Measurements from ENCODE around the gene ZFAND2B.

ZFAND2B gene

DNA sequence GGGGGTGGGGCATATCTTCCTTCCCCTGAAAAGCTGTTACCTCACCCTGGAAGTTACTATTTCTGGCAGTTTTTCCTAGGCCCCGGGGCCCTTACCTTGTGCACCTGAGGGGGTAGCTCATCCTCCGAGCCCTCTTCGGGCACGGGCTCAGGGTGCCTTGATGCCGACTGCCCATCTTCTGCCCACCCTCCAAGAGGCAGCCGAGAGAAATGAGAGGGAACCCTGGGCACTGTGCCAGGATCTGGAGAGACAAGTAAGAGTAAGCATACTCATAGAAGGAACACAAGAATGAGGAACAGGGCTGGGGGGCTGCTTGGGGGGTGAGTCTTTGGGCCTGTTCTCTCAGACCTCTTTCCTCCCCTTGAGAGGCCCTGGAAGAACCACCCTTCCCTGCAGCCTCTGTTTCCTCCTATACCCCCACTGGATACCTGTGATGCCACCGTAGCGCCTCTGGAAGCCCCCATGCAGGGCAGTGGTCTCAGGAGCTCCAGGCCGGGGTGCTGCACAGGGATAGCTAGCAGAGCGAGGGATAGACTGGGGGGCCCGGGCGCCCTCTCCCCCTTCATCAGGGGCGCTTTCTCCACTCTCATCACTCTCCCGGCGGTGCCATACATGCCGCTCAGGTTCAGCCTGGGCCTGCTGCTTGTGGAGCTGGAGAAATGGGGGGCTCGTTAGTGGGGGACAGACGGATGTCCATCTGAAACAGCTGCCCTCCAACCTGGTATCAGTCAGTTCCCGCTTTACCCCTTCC, 14.2 kb downstream of the ZFAND2B start:
- DNase-seq (ENCODE audit: low read depth) = no peak

DNA sequence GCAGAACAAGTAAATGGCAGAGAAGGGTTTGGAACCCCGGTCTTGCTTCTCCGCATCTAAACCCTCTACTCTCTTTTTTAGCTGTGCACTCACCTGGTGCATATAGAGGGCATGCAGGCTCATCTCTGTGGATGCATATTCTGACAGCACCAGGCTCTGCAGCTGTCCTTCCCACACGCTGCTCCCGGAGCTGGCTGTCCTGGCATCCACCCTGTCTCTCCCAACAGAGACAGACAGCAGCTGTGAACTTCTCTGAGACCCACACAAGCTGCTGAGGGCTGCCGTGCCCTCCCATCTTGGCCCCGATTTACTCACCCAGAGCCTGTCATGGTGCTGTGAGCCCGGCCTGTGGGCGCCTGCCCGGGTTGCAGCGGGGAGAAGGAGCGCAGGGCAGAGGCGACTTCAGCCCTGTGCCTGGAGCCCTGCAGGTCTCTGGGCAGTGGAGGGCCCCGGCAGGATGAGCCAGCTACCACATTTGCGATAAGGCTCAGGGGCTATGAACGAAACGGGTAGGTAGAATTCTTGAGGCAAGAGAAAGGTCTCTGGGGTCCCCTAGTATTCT, 15.5 kb downstream of the ZFAND2B start:
- no peak for DNase-seq (ENCODE audit: low read depth)

DNA sequence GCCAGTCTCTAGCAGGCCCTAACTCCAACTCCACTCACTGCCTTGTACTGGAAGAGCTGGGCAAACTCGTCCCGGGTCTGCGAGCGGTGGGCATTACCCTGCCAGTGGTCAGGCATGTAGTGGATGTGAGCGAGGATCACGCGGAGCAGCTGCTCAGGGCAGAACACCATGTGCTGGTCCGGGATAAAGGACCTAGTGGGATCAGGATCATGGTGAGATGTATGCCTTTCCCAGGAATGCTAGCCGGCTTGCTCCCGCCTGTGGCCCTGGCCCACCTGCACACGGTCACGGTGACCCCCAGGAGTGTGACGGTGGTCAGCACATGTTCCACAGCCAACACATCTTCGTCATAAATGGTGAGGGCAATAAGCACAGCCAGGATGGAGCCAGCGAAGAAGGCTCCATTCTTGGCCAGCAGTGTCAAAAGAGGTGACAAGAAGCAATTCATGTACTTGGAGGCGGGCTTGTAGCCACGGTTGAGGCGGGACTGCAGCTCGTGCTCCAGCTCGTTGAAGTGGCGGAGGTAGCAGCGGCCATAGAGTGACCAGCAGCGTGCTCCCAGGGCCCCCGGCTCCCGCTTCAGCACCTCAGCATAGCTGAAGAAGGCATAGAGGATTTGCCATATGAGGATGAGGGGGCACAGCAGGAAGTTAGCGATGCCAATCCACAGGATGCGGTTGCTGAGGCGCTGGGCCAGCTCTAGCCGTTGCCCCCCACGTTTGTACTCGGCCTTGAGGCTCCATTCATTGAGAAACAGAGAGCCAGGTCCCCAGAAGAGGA, 17.4 kb downstream of the ZFAND2B start:
- DNase-seq (ENCODE audit: low read depth) = no peak

DNA sequence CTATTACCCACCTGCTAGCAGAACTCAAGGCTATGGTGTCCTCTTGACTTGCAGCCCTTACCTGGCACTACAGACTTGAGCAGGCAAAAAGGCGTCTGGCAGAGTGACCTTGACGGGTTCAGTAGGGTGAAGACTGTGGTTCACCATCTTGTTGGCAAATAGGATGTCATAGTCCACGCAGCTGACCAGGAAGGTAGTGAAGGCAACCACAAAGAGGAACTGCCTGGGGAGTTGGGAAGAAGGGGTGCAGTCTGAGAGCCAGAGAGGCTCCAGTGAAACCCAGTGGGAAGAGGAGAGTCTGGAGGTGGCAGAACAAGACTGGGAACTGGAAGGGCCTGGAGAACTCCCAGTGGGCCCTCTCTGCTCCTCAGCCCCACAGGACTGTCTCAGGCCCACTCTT, 18.8 kb downstream of the ZFAND2B start:
- DNase-seq (ENCODE audit: low read depth) = no peak

DNA sequence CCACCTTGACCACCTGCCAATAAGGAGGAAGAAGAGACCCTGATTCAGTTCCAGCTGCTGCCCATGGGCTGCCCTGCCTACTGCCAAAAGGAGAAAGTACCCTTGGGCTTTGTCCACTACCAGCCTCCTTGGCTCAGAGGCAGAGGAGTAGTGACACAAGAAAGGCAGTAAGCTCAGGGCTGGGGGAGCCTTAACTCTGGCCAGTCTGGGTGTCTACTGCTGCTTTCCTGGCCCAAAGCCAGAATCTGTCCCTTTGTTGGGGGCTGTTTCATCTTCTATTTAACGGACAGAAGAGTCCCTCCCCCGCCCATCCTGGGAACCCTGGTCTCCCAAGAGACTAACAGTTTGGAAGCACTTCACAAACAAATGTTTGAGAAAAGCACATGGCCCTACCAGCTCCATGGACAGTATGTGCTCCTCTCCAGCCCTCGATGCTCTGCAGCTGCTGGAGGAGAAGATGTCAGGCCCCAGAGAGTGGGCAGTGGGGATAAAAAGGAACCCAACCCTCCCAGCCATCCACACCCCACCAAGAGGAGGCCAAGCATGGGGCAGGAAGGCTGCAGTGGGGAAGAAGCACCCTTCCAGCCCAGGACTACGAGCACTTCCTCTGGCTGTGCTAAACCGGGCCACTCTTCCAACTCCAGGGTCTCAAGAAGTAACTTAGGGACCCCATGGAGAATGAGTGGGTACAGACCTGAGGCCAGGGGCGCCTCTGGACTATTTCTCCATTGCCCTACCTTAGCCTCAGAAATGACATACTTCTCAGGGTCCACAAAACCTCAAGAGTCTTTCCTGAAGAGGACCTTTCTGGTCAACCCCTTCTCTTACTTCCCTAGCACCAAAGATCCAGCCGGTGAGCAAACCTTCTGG, 21.7 kb downstream of the ZFAND2B start:
- DNase-seq (ENCODE audit: low read depth) = no peak

DNA sequence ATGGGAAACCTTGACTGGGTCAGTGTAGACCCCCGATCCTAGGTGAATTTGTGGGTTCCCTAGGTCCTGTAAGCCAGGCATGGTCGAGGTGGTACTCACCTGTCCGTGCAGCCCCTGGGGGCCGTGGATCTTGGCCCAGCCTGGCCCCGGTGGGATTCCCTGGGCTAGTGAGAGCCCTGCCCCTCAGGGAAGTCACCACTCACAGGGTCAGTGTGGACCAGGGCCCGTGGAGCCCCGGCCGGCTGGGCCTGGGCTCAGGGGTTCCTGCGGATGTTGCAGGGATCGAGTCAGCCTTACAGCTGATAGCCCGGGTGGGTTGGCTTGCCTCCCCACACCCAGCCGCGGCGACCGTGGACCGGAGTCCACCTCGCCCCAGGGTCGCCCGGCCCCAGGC, 22.3 kb downstream of the ZFAND2B start:
- DNase-seq (ENCODE audit: low read depth) = no peak

DNA sequence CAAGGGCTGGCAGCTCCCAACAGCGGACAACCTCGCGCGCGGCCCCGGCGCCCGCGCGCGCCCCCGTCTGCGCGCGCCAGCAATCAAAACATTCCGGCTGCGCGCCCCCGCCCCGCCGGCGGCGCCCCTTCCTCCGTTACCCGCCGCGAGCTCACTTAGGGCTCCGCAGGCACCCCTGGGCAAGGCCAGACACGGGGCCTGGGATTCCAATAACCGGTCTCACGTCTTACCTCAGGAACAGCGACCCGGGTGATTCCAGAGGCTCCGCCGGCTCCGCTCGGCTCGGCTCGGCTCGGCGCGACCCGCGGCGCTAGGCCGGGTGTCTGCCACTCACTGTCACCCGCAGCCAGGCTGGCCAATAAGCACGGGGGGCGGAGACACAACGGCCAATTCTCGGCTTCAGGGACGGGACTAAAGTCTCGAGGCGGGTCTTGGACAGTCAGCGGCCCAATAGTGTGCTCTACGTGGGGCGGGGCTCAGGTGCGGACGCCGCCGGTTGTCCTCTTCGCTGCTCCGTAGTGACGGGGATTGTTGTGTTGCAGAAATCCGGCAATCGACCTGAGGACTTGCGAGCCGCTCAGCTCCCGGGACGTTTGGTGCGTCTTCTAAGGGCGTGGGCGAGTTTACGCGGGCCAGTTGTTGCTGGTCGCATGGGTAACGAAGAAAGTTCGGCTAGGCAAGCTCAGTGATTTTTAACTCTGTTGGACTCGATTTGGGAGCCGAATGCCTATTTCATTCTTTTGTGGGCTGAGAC, 22.9 kb downstream of the ZFAND2B start, which contains the start of the genes ANKZF1 and ATG9A:
ANKZF1 (plus strand) TSS at position 502 of the 754 bp plus-strand sequence. CDS start 452 bp downstream, outside the sequence.
ATG9A (minus strand) TSS at position 332 of the 754 bp plus-strand sequence. CDS start 1,612 bp downstream, outside the sequence.
- DNase-seq (ENCODE audit: low read depth) = peak; percentile 98

DNA sequence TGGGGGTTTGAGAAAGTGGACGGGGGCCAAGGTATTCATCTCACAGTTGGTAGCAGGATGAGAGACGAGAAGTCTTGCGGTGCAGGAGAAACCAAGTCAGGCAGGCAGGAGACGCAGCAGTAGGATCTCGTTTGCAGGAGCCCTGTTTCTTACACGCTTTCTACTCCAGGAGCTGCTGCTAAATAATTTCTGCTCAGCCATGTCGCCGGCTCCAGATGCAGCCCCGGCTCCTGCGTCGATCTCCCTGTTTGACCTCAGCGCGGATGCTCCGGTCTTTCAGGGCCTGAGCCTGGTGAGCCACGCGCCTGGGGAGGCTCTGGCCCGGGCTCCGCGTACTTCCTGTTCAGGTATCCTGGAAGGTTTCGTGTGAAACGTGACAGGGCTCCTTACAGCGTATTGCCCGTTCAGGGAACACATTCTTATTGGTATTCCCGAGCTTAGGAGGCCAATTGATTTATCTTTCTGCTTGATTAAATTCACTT, 23.5 kb downstream of the ZFAND2B start:
- no peak for DNase-seq (ENCODE audit: low read depth)

DNA sequence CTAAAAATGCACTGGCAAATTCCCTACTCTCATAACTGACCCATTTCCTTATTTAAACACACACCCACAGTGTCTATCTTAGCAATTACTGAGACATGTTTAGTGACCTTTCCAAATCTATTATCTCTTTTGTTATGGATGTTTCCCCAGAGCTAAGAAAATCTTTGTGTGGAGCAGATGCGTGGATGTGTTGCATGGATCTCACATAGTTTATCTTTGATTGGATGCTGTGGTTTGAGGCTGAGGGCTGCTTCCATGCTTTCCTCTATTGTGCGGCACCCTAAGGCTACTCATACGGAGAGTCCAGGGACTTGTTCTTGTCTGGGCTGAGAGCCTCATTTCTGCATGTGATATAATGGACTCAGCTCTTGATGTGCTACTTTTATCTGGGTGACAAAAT, 27.7 kb downstream of the ZFAND2B start:
- DNase-seq (ENCODE audit: low read depth) = no peak

DNA sequence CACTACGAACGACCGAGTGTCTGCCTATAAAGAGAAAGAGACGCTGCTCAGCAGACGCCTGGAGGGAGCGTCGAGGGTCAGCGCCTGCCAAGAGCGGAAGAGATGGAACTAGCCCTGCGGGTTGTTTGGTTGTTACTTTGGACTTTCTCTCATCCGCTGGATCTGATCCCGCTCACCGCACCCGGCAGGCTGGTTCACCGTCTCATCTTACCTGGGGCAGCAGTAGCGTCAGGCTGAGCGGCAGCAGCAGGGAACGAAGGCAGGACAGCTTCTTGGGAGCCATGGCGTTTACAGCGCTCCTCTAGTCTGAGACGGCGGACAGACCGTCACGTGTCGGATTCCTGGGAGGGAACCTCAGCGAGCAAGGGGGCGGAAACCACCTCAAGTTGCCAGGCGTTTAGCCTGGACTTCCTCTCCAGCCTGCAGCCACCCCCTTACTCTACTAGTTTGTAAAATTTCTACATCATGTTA, 36.7 kb downstream of the ZFAND2B start:
- DNase-seq (ENCODE audit: low read depth) = no peak

DNA sequence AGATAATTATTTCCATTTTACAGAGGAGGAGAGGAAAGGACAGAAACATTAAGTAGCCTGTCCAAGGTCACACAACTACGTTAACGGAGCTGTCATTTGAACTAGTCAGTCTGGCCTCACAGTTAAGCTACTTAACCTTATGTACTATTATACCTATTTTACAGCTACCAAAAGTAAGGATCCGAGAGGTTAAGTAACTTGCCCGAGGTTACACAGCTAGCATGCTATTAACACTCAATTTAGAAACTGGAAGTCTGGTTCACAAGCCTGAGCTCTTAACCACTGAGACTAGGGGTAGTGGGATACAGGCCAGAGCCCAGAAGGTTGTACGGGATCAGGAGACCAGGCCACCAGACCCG, 38.2 kb downstream of the ZFAND2B start:
- no peak for DNase-seq (ENCODE audit: low read depth)

DNA sequence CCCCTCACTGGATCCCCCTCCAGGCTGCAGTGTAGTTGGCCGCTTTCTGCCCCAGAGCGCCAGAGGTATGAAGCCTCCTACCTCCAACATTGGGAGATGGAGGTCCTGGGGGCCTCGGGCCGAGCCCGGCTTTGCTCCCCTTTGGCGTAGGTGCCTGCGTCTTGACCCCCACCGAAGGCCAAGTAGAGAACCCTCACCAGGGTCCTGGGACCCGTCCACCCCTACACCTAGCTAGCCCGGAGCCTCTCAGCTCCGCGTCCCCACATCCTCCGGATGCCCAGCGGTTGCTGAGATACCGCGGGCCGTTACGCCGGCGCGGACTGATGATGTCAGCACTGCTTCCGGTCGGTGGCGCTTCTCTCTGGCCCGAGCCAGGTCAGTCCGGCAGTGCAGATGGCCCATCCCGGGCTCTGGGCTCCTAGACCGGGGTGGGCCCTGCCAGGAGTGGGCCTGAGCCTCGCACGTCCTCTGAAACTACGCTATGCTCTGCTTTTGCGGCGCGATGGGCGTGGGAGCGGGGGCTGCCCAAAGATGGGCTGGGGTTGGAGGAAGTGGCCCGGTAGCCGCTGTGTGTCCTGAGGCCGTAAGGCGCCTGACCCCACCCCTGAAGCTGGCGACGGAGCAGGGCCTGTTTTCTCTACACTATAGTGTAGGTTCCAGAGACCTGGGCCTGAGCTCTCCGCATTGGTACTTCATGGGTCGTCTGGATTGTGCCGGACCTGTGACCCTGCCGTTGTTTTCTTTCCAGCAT, 38.7 kb downstream of the ZFAND2B start, which contains the start of the genes GLB1L and STK16:
GLB1L (minus strand) TSS at position 297 of the 751 bp plus-strand sequence. CDS start 1,871 bp downstream, outside the sequence.
STK16 (plus strand) TSS at position 332 of the 751 bp plus-strand sequence. CDS start 521 bp downstream, outside the sequence.
- DNase-seq (ENCODE audit: low read depth) = peak; percentile 90

DNA sequence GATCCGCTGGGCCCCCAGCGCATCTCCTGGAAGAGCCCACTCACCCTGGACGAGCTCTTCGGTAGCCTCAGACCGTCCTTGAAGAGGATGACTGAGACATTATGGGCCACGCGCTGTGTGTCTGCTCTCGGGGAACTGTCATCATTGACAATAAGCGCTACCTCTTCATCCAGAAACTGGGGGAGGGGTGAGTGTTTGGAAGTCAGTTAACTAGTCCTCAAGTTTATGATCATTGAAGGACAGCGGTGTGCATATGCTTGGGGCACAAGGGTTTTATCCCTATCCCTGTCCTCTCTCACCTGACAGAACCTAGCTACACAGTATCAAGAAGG, 39.3 kb downstream of the ZFAND2B start:
- no peak for DNase-seq (ENCODE audit: low read depth)

DNA sequence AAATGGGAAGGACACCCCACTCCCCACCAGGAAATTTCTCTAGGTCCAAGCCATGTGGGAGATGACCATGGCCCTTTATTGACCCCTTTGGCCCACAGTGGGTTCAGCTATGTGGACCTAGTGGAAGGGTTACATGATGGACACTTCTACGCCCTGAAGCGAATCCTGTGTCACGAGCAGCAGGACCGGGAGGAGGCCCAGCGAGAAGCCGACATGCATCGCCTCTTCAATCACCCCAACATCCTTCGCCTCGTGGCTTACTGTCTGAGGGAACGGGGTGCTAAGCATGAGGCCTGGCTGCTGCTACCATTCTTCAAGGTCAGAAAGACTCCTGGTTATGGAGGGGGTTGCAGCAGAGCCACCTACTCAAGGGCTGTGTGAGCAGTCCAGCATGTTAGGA, 40.0 kb downstream of the ZFAND2B start:
- DNase-seq (ENCODE audit: low read depth) = no peak

DNA sequence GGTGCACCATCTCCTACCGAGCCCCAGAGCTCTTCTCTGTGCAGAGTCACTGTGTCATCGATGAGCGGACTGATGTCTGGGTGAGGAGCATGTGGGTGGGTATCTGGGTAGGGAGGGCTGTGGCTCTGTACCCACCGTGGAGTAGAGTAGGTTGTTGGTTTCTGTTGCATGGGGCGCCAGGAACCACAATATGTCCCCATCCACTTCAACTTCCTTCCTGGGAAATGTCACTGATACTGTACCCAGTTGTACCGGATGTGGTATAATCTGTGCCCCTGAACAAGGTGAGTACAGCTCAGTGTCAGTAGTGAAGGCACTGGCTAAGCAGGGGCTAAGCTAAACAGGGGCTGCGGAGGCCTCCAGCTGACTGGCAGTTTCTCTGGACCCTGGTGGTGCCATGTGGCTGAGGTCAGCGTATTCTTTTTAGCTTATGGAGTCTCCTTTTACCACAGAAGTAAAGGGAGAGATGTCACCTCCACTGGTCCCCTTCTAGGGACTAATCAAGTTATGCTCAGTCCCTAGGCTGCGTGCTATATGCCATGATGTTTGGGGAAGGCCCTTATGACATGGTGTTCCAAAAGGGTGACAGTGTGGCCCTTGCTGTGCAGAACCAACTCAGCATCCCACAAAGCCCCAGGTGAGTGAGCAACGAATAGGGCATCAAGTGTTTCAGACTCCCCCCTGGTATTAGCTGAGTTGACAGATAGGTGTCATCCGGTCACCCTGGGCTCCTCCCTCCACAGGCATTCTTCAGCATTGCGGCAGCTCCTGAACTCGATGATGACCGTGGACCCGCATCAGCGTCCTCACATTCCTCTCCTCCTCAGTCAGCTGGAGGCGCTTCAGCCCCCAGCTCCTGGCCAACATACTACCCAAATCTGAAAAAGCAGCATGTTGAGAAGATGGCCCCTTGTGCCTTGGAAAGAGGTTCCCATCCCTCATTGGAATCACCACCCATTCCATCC, 41.4 kb downstream of the ZFAND2B start:
- peak; percentile 42 for DNase-seq (ENCODE audit: low read depth)

DNA sequence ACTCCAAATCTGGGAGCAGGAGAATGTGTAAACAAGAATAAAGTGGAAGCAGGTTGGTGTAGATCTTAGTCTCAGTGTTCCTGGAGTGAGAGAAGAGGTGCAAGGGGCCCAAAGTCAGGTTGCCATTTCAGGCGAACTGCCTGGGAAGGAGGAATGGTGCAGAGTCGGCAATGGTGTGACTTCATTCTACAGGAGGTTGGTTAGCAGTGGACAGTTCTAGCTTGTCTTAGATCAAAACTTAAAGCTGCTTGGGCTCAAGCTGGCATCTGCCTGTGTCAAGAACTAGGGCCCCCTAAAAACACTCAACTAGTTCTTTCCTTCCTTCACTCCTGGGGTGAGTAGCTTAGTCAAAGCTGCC, 42.2 kb downstream of the ZFAND2B start:
- no peak for DNase-seq (ENCODE audit: low read depth)

DNA sequence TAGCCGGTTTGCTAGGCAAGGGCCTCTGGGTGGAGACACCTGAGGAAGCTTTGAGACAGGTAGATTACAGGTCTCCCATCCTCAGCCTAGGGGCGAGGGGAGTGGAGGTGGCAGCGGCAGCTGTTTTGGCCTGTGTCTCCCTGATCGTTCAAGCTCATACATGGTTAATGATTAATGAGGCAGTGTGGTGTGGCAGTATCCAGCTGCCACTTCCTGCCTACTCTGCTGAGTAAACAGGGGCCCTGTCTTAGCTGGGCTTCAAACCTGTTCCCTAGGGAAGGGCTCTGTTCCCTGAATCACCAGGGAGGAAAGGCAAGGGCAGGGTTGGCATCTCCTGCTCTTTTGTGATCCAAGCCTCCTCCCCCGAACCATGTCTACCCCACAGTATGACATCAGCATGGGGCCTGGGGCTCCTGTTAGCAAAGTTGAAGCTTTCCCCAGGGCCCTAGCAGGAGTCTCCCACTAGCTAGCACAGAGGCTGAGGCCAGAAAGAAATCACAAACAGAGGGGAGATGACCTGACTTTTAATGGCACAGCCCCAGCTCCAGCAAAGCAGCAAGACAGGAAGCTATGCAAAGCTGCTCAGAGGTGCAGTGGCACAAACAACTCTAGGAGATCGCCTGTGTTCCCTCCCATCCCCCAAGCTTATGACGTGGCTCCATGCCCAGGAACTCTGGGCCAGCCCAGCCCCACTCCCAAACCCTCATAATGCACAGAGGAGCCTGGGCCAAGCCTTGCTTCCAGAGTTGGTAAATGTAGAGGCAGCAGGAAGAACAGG, 42.8 kb downstream of the ZFAND2B start:
- DNase-seq (ENCODE audit: low read depth) = no peak

Data from stimulated activated CD8-positive, alpha-beta memory T cell treated with anti-CD3 and anti-CD28 coated beads, Interleukin-4, amount 100 ng/mL, for 24 hours (primary cell).